B cell (primary cell): ENCODE results near the gene BBS1. TPM values are rescaled to one million over a fixed set of nuclear protein-coding genes. Genes with fewer than 3 reads are reported as not detected.
A peak's percentile ranks its signal among the peaks of the same experiment; 100 is the strongest.

Source experiments
- ATAC-seq: fragments of 200-7000 bp; cut with Tn5 transposase; one replicate; pipeline ENCODE4 v1.10.0; 2021; ENCODE audit warnings: low read depth, mild to moderate bottlenecking, moderate number of reproducible peaks, moderate library complexity
- CTCF ChIA-PET: fragments of 350-600 bp; sonication (Branson Sonifier 250); formaldehyde crosslinking; loops from one replicate; lab custom pipeline; 2021; ENCODE audit warnings: antibody characterized with exemption, inconsistent platforms; lab: Charles Lee
- POLR2A ChIA-PET: fragments of 350-600 bp; sonication (Branson Sonifier 250); formaldehyde crosslinking; loops from one replicate; lab custom pipeline; 2021; ENCODE audit warnings: antibody characterized with exemption; lab: Charles Lee
- DNase-seq: peaks from one replicate; pipeline ENCODE4 v3.0.0; 2013
- H2AFZ ChIP-seq: 2 replicates; pipeline ENCODE4 v1.6.1; 2012; ENCODE audit warnings: mild to moderate bottlenecking, low read depth, low read length; ENCODE audit not compliant: insufficient read depth, poor library complexity, severe bottlenecking
- H3K27ac ChIP-seq, 2 donors: 1 replicate in 1 of 2; 2 replicates in 1 of 2; pipeline ENCODE4 v1.5.1; 2012 to 2013; ENCODE audit warnings: low read length in 2 of 2, mild to moderate bottlenecking in 2 of 2, moderate library complexity in 1 of 2
- H3K27me3 ChIP-seq, 4 experiments: fragments of 200-600 bp in 1 of 4; sonication (generic) in 1 of 4; replicated peaks in 1 of 4; 1 replicate in 2 of 4; 2 replicates in 2 of 4; pipeline versions ENCODE4 v1.6.1 to v1.7.0; 2013 to 2016; ENCODE audit warnings: low read length in 3 of 4, mild to moderate bottlenecking in 2 of 4, mixed read lengths in 1 of 4, moderate library complexity in 1 of 4; ENCODE audit not compliant: insufficient read depth in 4 of 4, control insufficient read depth in 3 of 4; ENCODE audit errors: control extremely low read depth in 1 of 4
- H3K36me3 ChIP-seq, 2 experiments: replicated peaks in 1 of 2; 1 replicate in 1 of 2; 2 replicates in 1 of 2; pipeline versions ENCODE4 v1.6.1 to v1.7.1; 2013; ENCODE audit warnings: low read length in 1 of 2; ENCODE audit not compliant: insufficient read depth in 2 of 2, control insufficient read depth in 1 of 2; ENCODE audit errors: control extremely low read depth in 1 of 2, extremely low read depth in 1 of 2
- H3K4me1 ChIP-seq, 2 donors: fragments of 200-600 bp in 1 of 2; sonication (generic) in 1 of 2; 1 replicate in 1 of 2; 2 replicates in 1 of 2; pipeline versions ENCODE4 v1.5.1 to v1.6.1; 2013 to 2017; ENCODE audit warnings: low read length in 2 of 2; ENCODE audit not compliant: control insufficient read depth in 2 of 2, insufficient read depth in 2 of 2
- H3K4me2 ChIP-seq: replicated peaks from 2 replicates; pipeline ENCODE3; 2012; ENCODE audit warnings: mild to moderate bottlenecking, low read depth, low read length; ENCODE audit not compliant: poor library complexity, severe bottlenecking
- H3K4me3 ChIP-seq, 5 experiments: fragments of 200-600 bp in 1 of 5; sonication (generic) in 1 of 5; 1 replicate in 3 of 5; 2 replicates in 2 of 5; pipeline versions ENCODE4 v1.5.1 to v1.7.0; 2011 to 2016; ENCODE audit warnings: low read length in 4 of 5, mild to moderate bottlenecking in 4 of 5, low read depth in 2 of 5, control low read depth in 1 of 5, moderate library complexity in 1 of 5; ENCODE audit not compliant: insufficient read depth in 1 of 5; ENCODE audit errors: control extremely low read depth in 1 of 5, extremely low read depth in 1 of 5
- H3K79me2 ChIP-seq: fragments of 200-600 bp; sonication (generic); one replicate; pipeline ENCODE4 v1.6.0; 2016; ENCODE audit warnings: low read length; ENCODE audit not compliant: control insufficient read depth, insufficient read depth
- H3K9ac ChIP-seq: fragments of 200-600 bp; sonication (generic); 2 replicates; pipeline ENCODE4 v1.6.1; 2017; ENCODE audit warnings: mild to moderate bottlenecking, low read length, moderate library complexity
- H3K9me3 ChIP-seq, 3 donors: one replicate each; pipeline versions ENCODE4 v1.6.1 to v1.7.1; 2013; ENCODE audit warnings: low read length in 2 of 3; ENCODE audit not compliant: control insufficient read depth in 2 of 3, insufficient read depth in 1 of 3; ENCODE audit errors: control extremely low read depth in 1 of 3
- H4K20me1 ChIP-seq: 2 replicates; pipeline ENCODE4 v1.6.0; 2012; ENCODE audit warnings: mild to moderate bottlenecking, low read length; ENCODE audit not compliant: insufficient read depth, control insufficient read depth, poor library complexity, severe bottlenecking
- H3K27ac Mint-ChIP-seq: one replicate; pipeline ENCODE4 v1.8.0; 2021; ENCODE audit warnings: mixed read lengths
- H3K27me3 Mint-ChIP-seq: one replicate; pipeline ENCODE4 v1.8.0; 2021; ENCODE audit warnings: mixed read lengths
- H3K4me1 Mint-ChIP-seq: one replicate; pipeline ENCODE4 v1.8.0; 2021; ENCODE audit warnings: mixed read lengths
- H3K4me3 Mint-ChIP-seq: one replicate; pipeline ENCODE4 v1.8.0; 2021; ENCODE audit warnings: mixed read lengths
- H3K9me3 Mint-ChIP-seq: one replicate; pipeline ENCODE4 v1.8.0; 2022; ENCODE audit warnings: mixed read lengths; ENCODE audit not compliant: insufficient read depth
- EZH2 ChIP-seq: IDR thresholded peaks from 2 replicates; pipeline ENCODE4 v1.6.1; 2012; ENCODE audit warnings: borderline replicate concordance, low read depth, mild to moderate bottlenecking, moderate library complexity, low read length; ENCODE audit not compliant: insufficient read depth, poor library complexity, severe bottlenecking
- WGBS: methylation state at CpG from one replicate; pipeline ENCODE4 v1.1.5; 2013; ENCODE audit warnings: missing lambda C conversion rate; ENCODE audit not compliant: insufficient coverage; 5-methylcytosine and 5-hydroxymethylcytosine counted together
- intact Hi-C: fragments of 100-400 bp; cut with micrococcal nuclease; formaldehyde crosslinking; loops from one replicate; pipeline ENCODE4 v1.10.0; 2022
- polyA plus RNA-seq: library from polyadenylated mRNA; depleted of rRNA; stranded (reverse); fragments of >200 nt; gene quantifications from 2 replicates; pipeline ENCODE4 v1.2.3, GENCODE V29; 2012
- total RNA-seq, 2 donors: library from RNA; stranded (reverse); fragments of 120-200 nt in 1 of 2; gene quantifications; 1 replicate in 1 of 2; 2 replicates in 1 of 2; pipeline versions ENCODE4 v1.2.3 to v1.2.4, GENCODE V29; 2013 to 2022
- TF ChIP-seq, protein P1 (sequence below): fragments of 200-600 bp; IDR thresholded peaks from one replicate; pipeline ENCODE4 v1.8.0; 2022; ENCODE audit warnings: antibody characterized with exemption, mild to moderate bottlenecking

The BBS1 gene
- total and polyA plus RNA-seq, 2 donors (not counting 1 experiment from before 2014, with no cell fraction given) = 20.4 to 52.5 TPM

DNA sequence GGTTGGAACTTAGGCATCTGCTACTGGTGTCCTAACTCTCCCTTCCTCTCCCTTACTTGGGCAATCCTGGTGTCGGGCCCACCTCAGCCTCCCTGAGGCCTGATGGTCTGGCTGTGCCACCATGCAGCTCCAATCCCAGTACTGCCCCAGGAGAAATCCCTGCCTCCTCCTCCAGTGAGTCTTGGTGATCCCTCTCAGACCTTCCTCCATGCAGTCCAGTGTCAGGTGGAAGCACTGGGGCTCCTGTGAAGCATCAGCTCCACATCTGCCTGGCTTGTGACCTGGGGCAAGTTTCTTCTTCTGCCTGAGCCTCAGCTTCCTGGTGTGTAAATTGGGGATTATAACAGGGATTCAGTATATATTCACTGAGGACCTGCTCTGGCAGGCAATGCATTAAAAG is 45.5 kb upstream of the BBS1 start:
- DNase-seq = no peak
- no peak overlapping the region for H3K4me3 ChIP-seq
- H3K36me3 ChIP-seq = no peaks in the 10 kb centered on the region
- no peaks in the 10 kb centered on the region for H3K27me3 ChIP-seq
- peak overlapping the region in 1 of 2 donors; percentile 84 for H3K27ac ChIP-seq
- Mint-ChIP-seq H3K4me1 (peaks cover 36% of the 10 kb centered on the region), H3K4me3 (peak overlapping the region; percentile 95), H3K9me3 (peaks cover 3% of the 10 kb centered on the region), H3K27ac (peak overlapping the region; percentile 78), H3K27me3 (no peaks in the 10 kb centered on the region)
- intact Hi-C loops = loop anchor here (5.0 kb wide), 1 partner anchor 212 kb away; the partner anchor contains the start of gene RBM4B
- no peaks in the 10 kb centered on the region for H4K20me1 ChIP-seq
- no peak for TF ChIP-seq EZH2
- TF ChIP-seq, protein P1, sequence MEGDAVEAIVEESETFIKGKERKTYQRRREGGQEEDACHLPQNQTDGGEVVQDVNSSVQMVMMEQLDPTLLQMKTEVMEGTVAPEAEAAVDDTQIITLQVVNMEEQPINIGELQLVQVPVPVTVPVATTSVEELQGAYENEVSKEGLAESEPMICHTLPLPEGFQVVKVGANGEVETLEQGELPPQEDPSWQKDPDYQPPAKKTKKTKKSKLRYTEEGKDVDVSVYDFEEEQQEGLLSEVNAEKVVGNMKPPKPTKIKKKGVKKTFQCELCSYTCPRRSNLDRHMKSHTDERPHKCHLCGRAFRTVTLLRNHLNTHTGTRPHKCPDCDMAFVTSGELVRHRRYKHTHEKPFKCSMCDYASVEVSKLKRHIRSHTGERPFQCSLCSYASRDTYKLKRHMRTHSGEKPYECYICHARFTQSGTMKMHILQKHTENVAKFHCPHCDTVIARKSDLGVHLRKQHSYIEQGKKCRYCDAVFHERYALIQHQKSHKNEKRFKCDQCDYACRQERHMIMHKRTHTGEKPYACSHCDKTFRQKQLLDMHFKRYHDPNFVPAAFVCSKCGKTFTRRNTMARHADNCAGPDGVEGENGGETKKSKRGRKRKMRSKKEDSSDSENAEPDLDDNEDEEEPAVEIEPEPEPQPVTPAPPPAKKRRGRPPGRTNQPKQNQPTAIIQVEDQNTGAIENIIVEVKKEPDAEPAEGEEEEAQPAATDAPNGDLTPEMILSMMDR = no peak
- H3K4me1 ChIP-seq = peaks cover 35 to 40% of the 10 kb centered on the region in 2 donors
- H3K4me2 ChIP-seq = peak overlapping the region; percentile 86
- no peak for ATAC-seq
- peaks cover 4% of the 10 kb centered on the region for H3K79me2 ChIP-seq
- 86% methylated on average over 1 of the region's 1 CpG for WGBS
- no peak overlapping the region for H3K9ac ChIP-seq
- peak overlapping the region; percentile 80 for H2AFZ ChIP-seq
- ChIA-PET POLR2A (no interaction called here), CTCF (interaction anchor here (1.0 to 1.2 kb wide), 3 partner anchors 15 to 152 kb away, joined by 3 to 4 read pairs (median 3); partner anchors contain the start of gene DPP3)
- H3K9me3 ChIP-seq = peaks cover 0 to 4% (median 0%) of the 10 kb centered on the region in 3 donors
